Measurements from ENCODE around the gene MYMK.

Gene MYMK

DNA sequence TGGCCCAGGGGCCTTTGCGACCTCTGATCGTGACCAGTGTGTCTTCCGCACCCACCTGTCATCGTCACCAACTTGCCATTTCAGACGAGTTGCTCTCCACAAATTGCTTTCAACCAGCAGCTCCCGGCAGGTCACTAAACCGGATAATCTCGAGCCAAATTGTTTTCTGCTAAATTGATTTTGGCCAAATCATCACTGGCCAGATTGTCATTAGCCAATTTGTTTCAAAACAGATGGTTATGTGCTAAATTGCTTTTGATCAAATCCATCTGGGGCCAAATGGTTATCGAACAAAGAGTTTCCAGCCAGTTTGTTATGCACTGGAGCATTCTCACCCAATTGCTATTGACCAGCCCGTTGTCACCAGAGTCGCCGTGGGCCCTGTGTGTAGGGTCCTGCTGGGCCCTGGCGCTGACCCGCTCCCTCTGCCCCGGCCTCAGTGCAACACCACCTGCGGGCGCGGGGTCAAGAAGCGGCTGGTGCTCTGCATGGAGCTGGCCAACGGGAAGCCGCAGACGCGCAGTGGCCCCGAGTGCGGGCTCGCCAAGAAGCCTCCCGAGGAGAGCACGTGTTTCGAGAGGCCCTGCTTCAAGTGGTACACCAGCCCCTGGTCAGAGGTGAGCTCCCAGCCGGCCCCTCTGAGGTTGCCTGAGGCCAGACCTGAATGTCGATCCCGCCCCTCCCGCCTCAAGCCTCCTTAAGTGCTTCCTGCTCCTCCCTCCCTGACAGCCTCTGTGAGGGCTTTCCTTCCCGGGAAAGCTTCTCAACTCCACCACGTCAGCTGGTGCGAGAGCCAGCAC, 45.3 kb upstream of the MYMK start:
- Histone ChIP-seq H3K9me3 (ENCODE audit: control insufficient read depth, insufficient read depth, low read length) (no peaks in the 10 kb centered on the region), H3K4me2 (ENCODE audit: low read length) (no peak overlapping the region), H3K9me2 (replicated peaks; ENCODE audit: control insufficient read depth, low read length) (no peaks in the 10 kb centered on the region), H3K27me3 (ENCODE audit: control insufficient read depth, low read length) (no peaks in the 10 kb centered on the region), H3K27ac (ENCODE audit: low read depth, low read length) (no peak overlapping the region), H3K4me3 (ENCODE audit: low read length) (no peak overlapping the region), H3K36me3 (ENCODE audit: control insufficient read depth, low read length) (no peaks in the 10 kb centered on the region), H3K79me2 (ENCODE audit: control insufficient read depth, low read length) (no peaks in the 10 kb centered on the region), H4K20me1 (ENCODE audit: control insufficient read depth, insufficient read depth, low read depth, low read length) (no peaks in the 10 kb centered on the region), H3F3A (ENCODE audit: control insufficient read depth, insufficient read depth) (no peaks in the 10 kb centered on the region), H3K4me1 (ENCODE audit: control insufficient read depth, low read length) (no peaks in the 10 kb centered on the region)
- TF ChIP-seq, protein P1, sequence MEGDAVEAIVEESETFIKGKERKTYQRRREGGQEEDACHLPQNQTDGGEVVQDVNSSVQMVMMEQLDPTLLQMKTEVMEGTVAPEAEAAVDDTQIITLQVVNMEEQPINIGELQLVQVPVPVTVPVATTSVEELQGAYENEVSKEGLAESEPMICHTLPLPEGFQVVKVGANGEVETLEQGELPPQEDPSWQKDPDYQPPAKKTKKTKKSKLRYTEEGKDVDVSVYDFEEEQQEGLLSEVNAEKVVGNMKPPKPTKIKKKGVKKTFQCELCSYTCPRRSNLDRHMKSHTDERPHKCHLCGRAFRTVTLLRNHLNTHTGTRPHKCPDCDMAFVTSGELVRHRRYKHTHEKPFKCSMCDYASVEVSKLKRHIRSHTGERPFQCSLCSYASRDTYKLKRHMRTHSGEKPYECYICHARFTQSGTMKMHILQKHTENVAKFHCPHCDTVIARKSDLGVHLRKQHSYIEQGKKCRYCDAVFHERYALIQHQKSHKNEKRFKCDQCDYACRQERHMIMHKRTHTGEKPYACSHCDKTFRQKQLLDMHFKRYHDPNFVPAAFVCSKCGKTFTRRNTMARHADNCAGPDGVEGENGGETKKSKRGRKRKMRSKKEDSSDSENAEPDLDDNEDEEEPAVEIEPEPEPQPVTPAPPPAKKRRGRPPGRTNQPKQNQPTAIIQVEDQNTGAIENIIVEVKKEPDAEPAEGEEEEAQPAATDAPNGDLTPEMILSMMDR (IDR thresholded peaks at IDR 0.05; ENCODE audit: low read depth, low read length, poor library complexity, severe bottlenecking), result no peak
- TF ChIP-seq EZH2phosphoT487 (IDR thresholded peaks at IDR 0.05; ENCODE audit: borderline replicate concordance, low read length), result no peak

DNA sequence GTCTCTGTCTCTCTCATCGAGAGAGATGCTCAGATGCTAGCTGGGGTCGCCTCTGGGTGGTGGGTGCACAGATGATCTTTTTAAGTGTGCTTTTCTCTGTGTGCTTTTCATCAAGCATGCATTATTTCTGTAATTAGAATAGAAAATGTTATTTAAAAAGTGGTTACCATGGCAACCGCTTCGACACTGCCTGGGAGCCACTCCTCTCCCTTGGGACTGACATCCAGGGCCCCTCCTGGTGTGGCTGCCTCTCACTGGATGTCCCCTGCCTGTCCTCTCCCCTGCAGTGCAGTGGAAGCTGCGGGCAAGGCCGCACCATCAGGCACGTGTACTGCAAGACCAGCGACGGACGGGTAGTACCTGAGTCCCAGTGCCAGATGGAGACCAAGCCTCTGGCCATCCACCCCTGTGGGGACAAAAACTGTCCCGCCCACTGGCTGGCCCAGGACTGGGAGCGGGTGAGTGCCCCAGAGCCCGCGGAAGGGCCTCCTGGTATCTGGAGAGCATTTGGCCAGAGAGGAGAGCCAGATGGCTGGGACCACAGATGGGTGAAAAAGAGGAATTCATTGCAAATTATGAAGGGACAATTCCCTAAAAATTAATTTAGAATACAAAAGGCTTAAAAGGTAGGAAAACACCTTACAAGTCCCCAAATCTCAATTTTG, 44.5 kb upstream of the MYMK start:
- TF ChIP-seq EZH2phosphoT487 (IDR thresholded peaks at IDR 0.05; ENCODE audit: borderline replicate concordance, low read length), result no peak
- TF ChIP-seq, protein P1 (IDR thresholded peaks at IDR 0.05; ENCODE audit: low read depth, low read length, poor library complexity, severe bottlenecking), result no peak
- Histone ChIP-seq H3K27ac (ENCODE audit: low read depth, low read length) (no peak overlapping the region), H4K20me1 (ENCODE audit: control insufficient read depth, insufficient read depth, low read depth, low read length) (no peaks in the 10 kb centered on the region), H3K4me1 (ENCODE audit: control insufficient read depth, low read length) (no peaks in the 10 kb centered on the region), H3K36me3 (ENCODE audit: control insufficient read depth, low read length) (no peaks in the 10 kb centered on the region), H3K4me3 (ENCODE audit: low read length) (no peak overlapping the region), H3K9me3 (ENCODE audit: control insufficient read depth, insufficient read depth, low read length) (no peaks in the 10 kb centered on the region), H3K4me2 (ENCODE audit: low read length) (no peak overlapping the region), H3K9me2 (replicated peaks; ENCODE audit: control insufficient read depth, low read length) (no peaks in the 10 kb centered on the region), H3K79me2 (ENCODE audit: control insufficient read depth, low read length) (no peaks in the 10 kb centered on the region), H3K27me3 (ENCODE audit: control insufficient read depth, low read length) (no peaks in the 10 kb centered on the region), H3F3A (ENCODE audit: control insufficient read depth, insufficient read depth) (no peaks in the 10 kb centered on the region)

DNA sequence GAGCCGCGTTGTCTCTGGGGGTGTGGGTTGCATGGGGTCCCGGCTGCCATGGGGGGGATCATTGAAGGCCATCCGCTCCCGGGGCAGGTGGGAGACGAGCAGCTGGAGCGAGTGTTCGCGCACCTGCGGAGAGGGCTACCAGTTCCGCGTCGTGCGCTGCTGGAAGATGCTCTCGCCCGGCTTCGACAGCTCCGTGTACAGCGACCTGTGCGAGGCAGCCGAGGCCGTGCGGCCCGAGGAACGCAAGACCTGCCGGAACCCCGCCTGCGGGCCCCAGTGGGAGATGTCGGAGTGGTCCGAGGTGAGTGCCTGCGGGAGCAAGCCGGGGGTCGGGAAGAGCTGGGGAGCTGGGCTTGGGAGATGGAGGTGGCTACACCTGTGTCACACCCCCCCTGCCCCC, 43.4 kb upstream of the MYMK start:
- Histone ChIP-seq H3K4me1 (ENCODE audit: control insufficient read depth, low read length) (peaks cover 4% of the 10 kb centered on the region; the same call in 1 of the 2 replicates), H3K79me2 (ENCODE audit: control insufficient read depth, low read length) (no peaks in the 10 kb centered on the region), H4K20me1 (ENCODE audit: control insufficient read depth, insufficient read depth, low read depth, low read length) (no peaks in the 10 kb centered on the region), H3K9me2 (replicated peaks; ENCODE audit: control insufficient read depth, low read length) (no peaks in the 10 kb centered on the region), H3K36me3 (ENCODE audit: control insufficient read depth, low read length) (no peaks in the 10 kb centered on the region), H3K4me3 (ENCODE audit: low read length) (no peak overlapping the region), H3F3A (ENCODE audit: control insufficient read depth, insufficient read depth) (no peaks in the 10 kb centered on the region), H3K4me2 (ENCODE audit: low read length) (no peak overlapping the region), H3K27ac (ENCODE audit: low read depth, low read length) (no peak overlapping the region), H3K27me3 (ENCODE audit: control insufficient read depth, low read length) (no peaks in the 10 kb centered on the region), H3K9me3 (ENCODE audit: control insufficient read depth, insufficient read depth, low read length) (no peaks in the 10 kb centered on the region)
- no peak for TF ChIP-seq EZH2phosphoT487 (IDR thresholded peaks at IDR 0.05; ENCODE audit: borderline replicate concordance, low read length)
- TF ChIP-seq, protein P1 (IDR thresholded peaks at IDR 0.05; ENCODE audit: low read depth, low read length, poor library complexity, severe bottlenecking), result no peak

Data from DOHH2 (cell line).